ENCODE measurements around the gene PRCC. TPM values are rescaled to one million over a fixed set of nuclear protein-coding genes. Genes with fewer than 3 reads are reported as not detected.
A peak's percentile ranks its signal among the peaks of the same experiment; 100 is the strongest.

PRCC gene
- total RNA-seq, 2 experiments from 2014 or later, result 71.9 to 75.5 TPM

DNA sequence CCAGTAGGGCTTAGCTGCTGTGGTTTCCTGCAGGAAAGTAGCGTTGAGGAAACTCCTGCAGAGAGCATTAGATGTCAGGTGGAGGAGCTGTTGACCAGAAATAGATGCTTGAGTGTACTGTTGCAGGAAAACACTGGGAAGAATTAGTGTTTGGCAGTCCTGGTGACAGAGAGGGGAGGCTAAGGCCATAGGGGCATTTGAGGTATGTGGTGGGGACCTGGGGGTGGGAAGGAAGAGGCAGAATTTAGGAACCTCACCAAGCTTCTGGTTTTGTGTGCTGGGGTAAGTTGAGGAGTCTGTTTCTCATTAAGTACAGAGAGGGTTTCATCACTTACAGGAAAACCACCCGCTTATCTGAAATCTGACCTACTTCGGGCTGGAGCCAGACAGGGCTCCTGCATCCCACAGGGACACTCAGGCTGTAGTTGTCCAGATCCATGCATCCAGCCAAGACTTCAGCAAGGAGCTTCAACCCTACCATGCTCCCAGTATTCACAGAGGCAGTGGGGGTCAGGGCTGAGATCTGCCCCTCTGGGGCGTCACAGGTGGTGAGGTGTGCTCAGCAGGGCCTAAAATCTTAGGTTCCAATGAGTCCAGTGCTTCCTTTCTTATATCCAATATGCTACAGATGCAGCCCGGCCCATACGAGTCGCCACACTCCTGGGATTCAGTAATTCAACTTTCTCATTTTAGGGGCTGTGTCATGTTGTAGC is 34.2 kb downstream of the PRCC start:
- H3K36me3 Mint-ChIP-seq (ENCODE audit: low read depth), result peaks cover 42% of the 10 kb centered on the region
- no peak overlapping the region for H3K4me3 Mint-ChIP-seq
- H3K27ac Mint-ChIP-seq, result peak overlapping the region; percentile 87
- DNase-seq (no peak), ATAC-seq (peak; percentile 4)
- no peaks in the 10 kb centered on the region for H3K9me3 Mint-ChIP-seq (ENCODE audit: insufficient read depth)
- H3K27me3 Mint-ChIP-seq (ENCODE audit: low read depth), result no peaks in the 10 kb centered on the region
- ChIA-PET POLR2A (interaction anchor here (0.8 to 12.8 kb wide), 4 partner anchors 10 to 89 kb away, joined by 3 to 115 read pairs (median 20); partner anchors contain the start of genes INSRR, NTRK1 and SH2D2A), CTCF (interaction anchor here (1.0 to 14.1 kb wide), 14 partner anchors 10 to 126 kb away, joined by 3 to 304 read pairs (median 6); partner anchors contain the start of genes INSRR, NTRK1 and SH2D2A)
- peaks cover 26% of the 10 kb centered on the region for H3K4me1 Mint-ChIP-seq (ENCODE audit: low read depth)

DNA sequence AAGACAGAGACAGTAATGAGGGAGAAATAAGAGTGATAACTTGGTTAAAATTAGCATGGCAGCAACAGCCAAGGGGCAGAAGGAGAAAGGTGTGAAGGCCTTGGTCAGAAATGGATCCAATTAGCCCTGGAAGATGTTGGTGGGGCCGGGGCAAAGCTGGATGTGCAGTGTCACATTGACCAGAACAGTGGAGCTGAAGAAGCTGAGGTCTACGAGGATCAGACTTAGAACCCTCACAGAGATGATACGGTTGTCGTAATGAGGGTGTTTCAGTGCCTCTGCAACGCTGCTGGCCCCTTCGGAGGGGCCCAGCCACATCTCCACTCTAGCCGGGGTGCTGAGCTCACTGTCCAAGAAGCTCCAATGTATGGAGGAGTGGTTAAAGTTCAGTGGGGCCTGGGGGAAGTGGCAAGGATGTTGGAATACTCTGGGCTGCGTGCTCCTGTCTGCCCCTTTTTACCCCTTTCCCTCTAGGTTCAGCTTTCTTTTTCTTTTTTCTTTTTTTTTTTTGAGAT is 35.1 kb downstream of the PRCC start:
- ChIA-PET CTCF (interaction anchor here (1.0 to 14.1 kb wide), 7 partner anchors 12 to 125 kb away, joined by 3 to 304 read pairs (median 6); partner anchors contain the start of genes INSRR, NTRK1 and SH2D2A), POLR2A (interaction anchor here (1.1 to 12.8 kb wide), 4 partner anchors 9 to 59 kb away, joined by 4 to 115 read pairs (median 18); partner anchors contain the start of genes INSRR and NTRK1)
- DNase-seq (no peak), ATAC-seq (no peak)
- Mint-ChIP-seq H3K4me1 (ENCODE audit: low read depth) (peaks cover 34% of the 10 kb centered on the region), H3K27ac (peak overlapping the region; percentile 87), H3K4me3 (no peak overlapping the region), H3K9me3 (ENCODE audit: insufficient read depth) (no peaks in the 10 kb centered on the region), H3K27me3 (ENCODE audit: low read depth) (no peaks in the 10 kb centered on the region), H3K36me3 (ENCODE audit: low read depth) (peaks cover 43% of the 10 kb centered on the region)

DNA sequence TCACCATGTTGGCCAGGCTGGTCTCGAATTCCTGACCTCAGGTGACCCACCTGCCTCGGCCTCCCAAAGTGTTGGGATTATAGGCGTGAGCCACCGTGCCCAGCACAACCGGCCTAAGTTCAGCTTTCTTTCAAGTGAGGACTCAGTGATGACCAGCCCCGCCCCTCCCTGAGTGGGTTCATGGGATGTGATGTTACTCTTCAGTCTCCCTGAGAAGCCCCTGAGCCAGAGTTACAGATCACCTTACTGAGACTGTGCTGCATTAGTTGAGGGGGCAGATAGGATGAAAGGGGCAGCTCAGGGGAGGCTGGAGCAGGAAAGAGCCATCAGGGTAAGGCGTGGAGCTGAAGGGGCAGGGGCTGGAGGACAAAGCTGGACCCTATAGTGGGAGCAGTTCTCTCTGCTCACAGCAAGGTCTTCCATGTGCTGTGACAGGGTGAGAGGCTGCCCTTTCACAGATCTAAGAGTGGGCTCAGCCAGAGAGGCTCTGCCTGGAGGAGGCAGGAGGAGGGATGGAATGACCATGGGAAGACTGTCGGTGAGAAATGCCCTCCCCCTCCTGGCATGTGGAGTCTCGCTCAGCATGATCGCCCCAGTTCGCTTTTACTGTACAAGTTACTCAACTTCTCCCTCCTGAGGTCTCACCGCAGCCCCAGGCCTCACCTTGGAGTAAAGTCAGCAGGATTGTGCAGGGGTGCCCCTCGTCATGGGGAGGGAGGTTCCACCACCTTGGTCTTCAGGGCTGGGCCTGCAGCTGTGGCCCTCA is 35.9 kb downstream of the PRCC start:
- Mint-ChIP-seq H3K9me3 (ENCODE audit: insufficient read depth) (no peaks in the 10 kb centered on the region), H3K27ac (peak overlapping the region; percentile 67), H3K27me3 (ENCODE audit: low read depth) (no peaks in the 10 kb centered on the region), H3K36me3 (ENCODE audit: low read depth) (peaks cover 45% of the 10 kb centered on the region), H3K4me1 (ENCODE audit: low read depth) (peaks cover 42% of the 10 kb centered on the region), H3K4me3 (no peak overlapping the region)
- POLR2A ChIA-PET, result interaction anchor here (1.1 to 12.8 kb wide), 6 partner anchors 8 to 58 kb away, joined by 4 to 115 read pairs (median 20); partner anchors contain the start of genes INSRR, NTRK1 and SH2D2A
- no peak for ATAC-seq
- CTCF ChIA-PET, result interaction anchor here (1.0 to 14.1 kb wide), 5 partner anchors 11 to 87 kb away, joined by 3 to 304 read pairs (median 24); partner anchors contain the start of genes INSRR, NTRK1 and SH2D2A
- no peak for DNase-seq

DNA sequence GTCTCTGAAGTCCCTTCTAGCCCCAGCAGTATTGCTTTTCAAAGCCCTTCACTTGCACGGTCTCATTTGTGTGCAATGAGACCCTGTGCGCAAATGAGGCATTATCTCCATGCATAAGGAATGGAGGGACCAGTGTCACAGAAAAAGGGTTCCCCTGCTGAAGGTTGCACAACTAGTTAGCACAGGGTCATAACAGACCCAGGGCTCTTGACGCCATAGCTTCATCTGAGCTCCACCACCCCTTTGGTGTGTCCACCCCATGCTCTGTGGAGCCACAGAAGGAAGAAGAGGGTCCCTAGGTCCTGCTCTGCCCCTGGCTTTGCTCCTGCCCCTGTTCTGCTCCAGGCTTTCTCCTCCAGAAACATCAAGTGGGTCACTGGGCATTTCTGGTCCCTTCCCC is 36.7 kb downstream of the PRCC start:
- Mint-ChIP-seq H3K36me3 (ENCODE audit: low read depth) (peaks cover 52% of the 10 kb centered on the region), H3K4me3 (no peak overlapping the region), H3K27ac (peak overlapping the region; percentile 73), H3K9me3 (ENCODE audit: insufficient read depth) (no peaks in the 10 kb centered on the region), H3K27me3 (ENCODE audit: low read depth) (no peaks in the 10 kb centered on the region), H3K4me1 (ENCODE audit: low read depth) (peaks cover 49% of the 10 kb centered on the region)
- DNase-seq, result no peak
- ChIA-PET CTCF (interaction anchor here (1.9 to 14.1 kb wide), 3 partner anchors 11 to 55 kb away, joined by 5 to 304 read pairs (median 47); partner anchors contain the start of genes INSRR, NTRK1 and SH2D2A), POLR2A (interaction anchor here (2.5 to 12.8 kb wide), 3 partner anchors 12 to 57 kb away, joined by 9 to 115 read pairs (median 39); partner anchors contain the start of genes INSRR, NTRK1 and SH2D2A)
- no peak for ATAC-seq

DNA sequence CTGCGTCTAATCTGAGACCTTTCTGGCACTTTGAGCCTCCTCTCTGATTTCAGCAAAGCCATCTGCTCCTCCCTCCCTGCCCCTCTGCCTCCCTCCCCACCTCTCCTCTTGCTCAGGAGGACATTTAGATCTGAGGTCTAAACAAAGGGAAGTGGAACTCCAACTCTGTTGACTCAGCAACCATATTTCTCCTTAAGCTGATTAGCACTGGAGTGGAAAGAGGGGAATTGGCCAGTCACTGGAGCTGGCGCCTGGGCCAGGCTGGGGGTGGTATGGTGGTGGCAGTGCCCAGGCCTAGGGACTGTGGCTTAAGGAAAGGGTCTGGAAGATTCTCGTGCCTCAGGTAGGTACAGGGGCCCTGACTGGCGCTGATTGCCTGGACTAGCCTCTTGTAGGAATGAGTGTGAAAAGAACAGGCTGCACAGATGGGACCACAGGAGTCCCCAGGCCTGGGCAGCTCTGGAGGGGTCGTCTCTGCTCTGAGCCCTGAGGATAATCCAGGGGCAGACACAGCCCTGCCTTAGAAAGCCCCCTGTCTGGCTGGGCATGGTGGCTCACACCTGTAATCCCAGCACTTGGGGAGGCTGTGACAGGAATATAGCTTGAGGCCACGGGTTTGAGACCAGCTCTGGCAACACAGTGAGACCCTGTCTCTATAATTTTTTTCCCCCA is 37.4 kb downstream of the PRCC start:
- peak overlapping the region; percentile 73 for H3K27ac Mint-ChIP-seq
- no peaks in the 10 kb centered on the region for H3K9me3 Mint-ChIP-seq (ENCODE audit: insufficient read depth)
- no peak for ATAC-seq
- ChIA-PET CTCF (interaction anchor here (1.1 to 14.1 kb wide), 3 partner anchors 8 to 55 kb away, joined by 4 to 304 read pairs (median 5); partner anchors contain the start of genes INSRR and NTRK1), POLR2A (interaction anchor here (2.5 to 12.8 kb wide), 3 partner anchors 11 to 56 kb away, joined by 9 to 115 read pairs (median 39); partner anchors contain the start of genes INSRR, NTRK1 and SH2D2A)
- DNase-seq, result no peak
- H3K36me3 Mint-ChIP-seq (ENCODE audit: low read depth), result peaks cover 57% of the 10 kb centered on the region
- H3K4me3 Mint-ChIP-seq, result no peak overlapping the region
- H3K4me1 Mint-ChIP-seq (ENCODE audit: low read depth), result peaks cover 55% of the 10 kb centered on the region
- H3K27me3 Mint-ChIP-seq (ENCODE audit: low read depth), result no peaks in the 10 kb centered on the region

DNA sequence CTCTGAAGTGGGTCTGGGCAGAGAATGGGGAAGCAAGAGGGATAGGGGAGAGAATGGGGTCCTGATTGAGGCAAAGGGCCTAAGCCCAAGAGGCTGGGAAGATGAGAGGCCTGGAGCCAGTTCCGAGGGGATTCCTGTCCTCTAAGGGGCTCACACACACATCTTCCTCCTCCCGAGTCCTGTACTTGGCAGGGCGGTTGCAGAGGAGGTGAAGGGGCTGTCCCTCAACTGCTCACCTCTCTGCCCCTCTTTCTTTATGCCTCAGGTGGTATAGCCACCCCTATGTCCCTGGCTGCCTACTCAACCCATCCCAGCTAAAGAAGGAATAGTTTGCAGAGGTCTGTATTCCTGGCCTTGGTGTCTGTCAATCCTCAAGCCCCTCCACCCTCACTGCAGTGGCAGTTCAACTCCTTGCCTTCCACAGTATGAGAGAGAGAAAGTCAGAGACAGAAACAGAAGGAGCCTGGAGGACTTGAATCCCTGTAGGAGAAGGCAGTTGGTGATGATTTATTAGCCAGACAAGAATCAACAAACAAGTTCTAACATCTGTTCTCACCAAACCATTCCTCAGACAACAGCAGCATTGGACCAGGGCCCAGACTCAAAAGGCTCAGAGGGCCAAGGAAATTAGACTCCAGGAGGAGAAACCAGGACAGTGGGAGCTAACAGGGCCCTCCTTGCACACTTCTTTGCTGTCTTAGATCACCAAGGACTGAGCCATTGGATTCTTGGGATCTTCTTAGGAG is 38.6 kb downstream of the PRCC start:
- ATAC-seq (no peak), DNase-seq (no peak)
- no peaks in the 10 kb centered on the region for H3K27me3 Mint-ChIP-seq (ENCODE audit: low read depth)
- H3K4me3 Mint-ChIP-seq, result no peak overlapping the region
- H3K4me1 Mint-ChIP-seq (ENCODE audit: low read depth), result peaks cover 59% of the 10 kb centered on the region
- peaks cover 58% of the 10 kb centered on the region for H3K36me3 Mint-ChIP-seq (ENCODE audit: low read depth)
- no peaks in the 10 kb centered on the region for H3K9me3 Mint-ChIP-seq (ENCODE audit: insufficient read depth)
- CTCF ChIA-PET, result interaction anchor here (1.0 to 14.1 kb wide), 4 partner anchors 9 to 54 kb away, joined by 3 to 304 read pairs (median 84); partner anchors contain the start of genes INSRR and NTRK1
- H3K27ac Mint-ChIP-seq, result peak overlapping the region; percentile 41
- POLR2A ChIA-PET, result interaction anchor here (0.6 to 12.8 kb wide), 4 partner anchors 10 to 55 kb away, joined by 4 to 115 read pairs (median 24); partner anchors contain the start of genes INSRR, NTRK1 and SH2D2A

DNA sequence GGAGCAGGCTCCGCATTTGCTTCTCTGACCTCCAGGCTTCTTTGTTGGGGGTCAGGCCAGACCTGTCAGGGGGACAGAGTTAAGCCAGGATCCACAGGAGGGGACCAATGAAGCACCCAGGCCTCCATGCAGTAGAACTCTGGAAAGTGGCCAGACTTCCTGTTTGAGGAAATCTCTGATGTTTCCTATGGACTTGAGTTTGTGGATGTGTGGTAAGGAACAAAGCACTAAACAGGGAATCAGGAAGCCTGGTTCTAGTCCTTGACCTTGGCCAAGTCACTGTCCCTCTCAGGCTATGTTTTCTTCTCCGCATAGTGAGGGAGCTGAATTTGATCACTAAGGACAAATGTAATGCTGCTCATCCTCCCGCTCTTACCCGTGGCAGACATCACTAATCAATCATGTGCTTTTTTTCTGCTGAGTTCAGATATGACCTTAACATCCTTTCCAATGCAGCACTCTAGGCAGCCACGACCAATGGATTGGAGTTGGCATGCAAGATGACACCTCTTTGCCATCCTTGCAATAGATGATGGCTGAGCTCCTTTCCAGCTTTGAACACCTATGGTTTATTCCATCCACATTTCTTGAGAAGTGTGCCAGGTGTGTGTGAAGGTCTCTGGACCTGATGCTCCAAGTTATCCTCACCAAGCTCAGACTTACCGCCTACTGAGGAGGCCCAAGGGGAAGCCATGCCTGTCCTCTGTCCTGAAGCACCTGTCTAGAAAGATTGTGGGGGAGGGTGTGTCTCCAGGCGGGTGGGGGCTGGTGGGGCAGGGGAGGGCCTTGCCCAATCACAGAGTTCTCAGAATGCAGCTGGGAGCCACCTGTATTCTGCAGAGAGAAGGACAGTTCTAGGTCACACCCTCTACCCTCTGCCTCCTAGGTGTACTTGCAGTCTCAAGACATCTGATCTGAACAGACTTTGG is 39.4 kb downstream of the PRCC start:
- DNase-seq (no peak), ATAC-seq (peak; percentile 3)
- Mint-ChIP-seq H3K27me3 (ENCODE audit: low read depth) (no peaks in the 10 kb centered on the region), H3K27ac (peak overlapping the region; percentile 84), H3K4me3 (no peak overlapping the region), H3K36me3 (ENCODE audit: low read depth) (peaks cover 59% of the 10 kb centered on the region), H3K4me1 (ENCODE audit: low read depth) (peaks cover 59% of the 10 kb centered on the region), H3K9me3 (ENCODE audit: insufficient read depth) (no peaks in the 10 kb centered on the region)
- ChIA-PET POLR2A (interaction anchor here (1.0 to 12.8 kb wide), 6 partner anchors 9 to 54 kb away, joined by 3 to 115 read pairs (median 6); partner anchors contain the start of genes INSRR, NTRK1 and SH2D2A), CTCF (interaction anchor here (1.0 to 11.2 kb wide), 8 partner anchors 8 to 84 kb away, joined by 3 to 164 read pairs (median 7); partner anchors contain the start of genes INSRR and NTRK1)

DNA sequence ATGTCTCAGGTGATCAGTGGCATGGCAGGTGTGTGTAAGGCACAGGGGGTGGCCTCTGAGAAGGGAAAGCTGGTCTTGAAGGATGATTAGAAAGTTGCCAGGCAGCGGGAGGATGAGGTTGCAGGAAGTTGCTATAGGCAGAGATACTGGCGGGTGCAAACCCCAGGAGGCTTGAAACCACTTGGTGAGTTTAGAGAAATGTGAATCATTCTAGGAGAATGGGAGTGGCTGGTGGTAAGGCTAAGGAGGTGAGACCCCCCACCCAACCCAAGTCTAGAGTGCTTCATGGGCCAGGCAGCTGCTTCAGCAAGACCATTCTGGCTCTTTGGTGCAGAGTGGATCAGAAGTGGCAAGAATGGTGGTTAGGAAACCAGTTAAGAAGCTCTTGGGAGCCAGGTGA is 40.3 kb downstream of the PRCC start:
- CTCF ChIA-PET, result interaction anchor here (0.6 to 11.2 kb wide), 10 partner anchors 9 to 120 kb away, joined by 3 to 164 read pairs (median 4); partner anchors contain the start of genes INSRR and NTRK1
- Mint-ChIP-seq H3K36me3 (ENCODE audit: low read depth) (peaks cover 64% of the 10 kb centered on the region), H3K4me3 (peak overlapping the region; percentile 42), H3K4me1 (ENCODE audit: low read depth) (peaks cover 59% of the 10 kb centered on the region), H3K27ac (peak overlapping the region; percentile 84), H3K9me3 (ENCODE audit: insufficient read depth) (no peaks in the 10 kb centered on the region), H3K27me3 (ENCODE audit: low read depth) (no peaks in the 10 kb centered on the region)
- peak; percentile 64 for DNase-seq
- POLR2A ChIA-PET, result interaction anchor here (1.0 to 12.8 kb wide), 8 partner anchors 9 to 53 kb away, joined by 3 to 115 read pairs (median 5); partner anchors contain the start of genes INSRR, NTRK1 and SH2D2A
- ATAC-seq, result peak; percentile 37

Measured in activated CD8-positive, alpha-beta T cell treated with anti-CD3 and anti-CD28 coated beads, Interleukin-2, amount 10 ng/mL, durations not matched to agents 7 days and 5 days (primary cell).